ENCODE data around the gene DNAH5. TPM values are rescaled to one million over a fixed set of nuclear protein-coding genes. Genes with fewer than 3 reads are reported as not detected.

DNAH5 gene
- total RNA-seq, 1 donor from 2014 or later, result not detected

GRCh38 chr5:13664377-13664776 lies 280.1 kb downstream of the DNAH5 start:
- Mint-ChIP-seq H3K36me3 (ENCODE audit: low read depth) (no peaks in the 10 kb centered on the region), H3K27ac (no peak overlapping the region), H3K9me3 (no peaks in the 10 kb centered on the region), H3K4me1 (no peaks in the 10 kb centered on the region), H3K4me3 (no peak overlapping the region), H3K27me3 (no peaks in the 10 kb centered on the region)
- TF ChIP-seq CTCF (IDR thresholded peaks at IDR 0.05), result no peak
- ChIA-PET POLR2A (no interaction called here), CTCF (no interaction called here)
- DNase-seq (no peak), ATAC-seq (ENCODE audit: low read depth) (no peak)
- intact Hi-C loops (cut with micrococcal nuclease), result no loop called here

GRCh38 chr5:13662626-13663025 lies 281.9 kb downstream of the DNAH5 start:
- intact Hi-C loops (cut with micrococcal nuclease), result no loop called here
- no peak for ATAC-seq (ENCODE audit: low read depth)

GRCh38 chr5:13661272-13661671 lies 283.2 kb downstream of the DNAH5 start:
- TF ChIP-seq CTCF (IDR thresholded peaks at IDR 0.05), result no peak
- Mint-ChIP-seq H3K4me1 (no peaks in the 10 kb centered on the region), H3K27me3 (no peaks in the 10 kb centered on the region), H3K36me3 (ENCODE audit: low read depth) (no peaks in the 10 kb centered on the region), H3K27ac (no peak overlapping the region), H3K9me3 (no peaks in the 10 kb centered on the region), H3K4me3 (no peak overlapping the region)
- no peak for ATAC-seq (ENCODE audit: low read depth)
- DNase-seq, result no peak
- ChIA-PET CTCF (no interaction called here), POLR2A (no interaction called here)
- intact Hi-C loops (cut with micrococcal nuclease), result no loop called here

More at GRCh38 chr5:13662626-13663025, 281.9 kb downstream of the DNAH5 start:
- ChIA-PET CTCF (no interaction called here), POLR2A (no interaction called here)
- Mint-ChIP-seq H3K4me1 (no peaks in the 10 kb centered on the region), H3K27ac (no peak overlapping the region), H3K36me3 (ENCODE audit: low read depth) (no peaks in the 10 kb centered on the region), H3K4me3 (no peak overlapping the region), H3K27me3 (no peaks in the 10 kb centered on the region), H3K9me3 (no peaks in the 10 kb centered on the region)
- DNase-seq, result no peak
- no peak for TF ChIP-seq CTCF (IDR thresholded peaks at IDR 0.05)

- no peaks in the 10 kb centered on the region for H3K27me3 Mint-ChIP-seq
- ChIA-PET CTCF (no interaction called here), POLR2A (no interaction called here)
- no peak for TF ChIP-seq CTCF (IDR thresholded peaks at IDR 0.05)
- H3K4me1 Mint-ChIP-seq, result no peaks in the 10 kb centered on the region
- no peak for ATAC-seq (ENCODE audit: low read depth)
- H3K36me3 Mint-ChIP-seq (ENCODE audit: low read depth), result no peaks in the 10 kb centered on the region
- H3K9me3 Mint-ChIP-seq, result peaks cover 2% of the 10 kb centered on the region
- no peak for DNase-seq
- no peak overlapping the region for H3K27ac Mint-ChIP-seq
- H3K4me3 Mint-ChIP-seq, result no peak overlapping the region
- intact Hi-C loops (cut with micrococcal nuclease), result no loop called here
These were observed 284.4 kb downstream of the DNAH5 start for GRCh38 chr5:13660072-13660471.

- no peak overlapping the region for H3K4me3 Mint-ChIP-seq
- no peaks in the 10 kb centered on the region for H3K4me1 Mint-ChIP-seq
- no peaks in the 10 kb centered on the region for H3K27me3 Mint-ChIP-seq
- TF ChIP-seq CTCF (IDR thresholded peaks at IDR 0.05), result no peak
- ChIA-PET CTCF (no interaction called here), POLR2A (no interaction called here)
- H3K36me3 Mint-ChIP-seq (ENCODE audit: low read depth), result no peaks in the 10 kb centered on the region
- intact Hi-C loops (cut with micrococcal nuclease), result no loop called here
- ATAC-seq (ENCODE audit: low read depth) (no peak), DNase-seq (no peak)
- peaks cover 5% of the 10 kb centered on the region for H3K9me3 Mint-ChIP-seq
- H3K27ac Mint-ChIP-seq, result no peak overlapping the region
These were observed 285.1 kb downstream of the DNAH5 start for GRCh38 chr5:13659391-13659790.

All from activated B cell treated with CpG ODN at 0.5 μM for 24 hours (primary cell).